Measurements from ENCODE around the gene ADA. TPM values are rescaled to one million over a fixed set of nuclear protein-coding genes. Genes with fewer than 3 reads are reported as not detected.

The ADA gene
- total and polyA plus RNA-seq, 9 of the 15 experiments (the other 6 are each of a cell fraction or from before 2014, with no cell fraction given), result 2.4 to 26.1 (median 5.3) TPM

- TF ChIP-seq ZNF253 (CRISPR knock-in tag; conservative IDR thresholded peaks at IDR 0.05), result no peak
- TF ChIP-seq ZNF311 (CRISPR knock-in tag; IDR thresholded peaks at IDR 0.05), result no peak
- TF ChIP-seq ZKSCAN3 (CRISPR knock-in tag; IDR thresholded peaks at IDR 0.05), result no peak
- TF ChIP-seq ZNF224 (CRISPR knock-in tag; IDR thresholded peaks at IDR 0.05), result no peak
- TF ChIP-seq, protein P1, sequence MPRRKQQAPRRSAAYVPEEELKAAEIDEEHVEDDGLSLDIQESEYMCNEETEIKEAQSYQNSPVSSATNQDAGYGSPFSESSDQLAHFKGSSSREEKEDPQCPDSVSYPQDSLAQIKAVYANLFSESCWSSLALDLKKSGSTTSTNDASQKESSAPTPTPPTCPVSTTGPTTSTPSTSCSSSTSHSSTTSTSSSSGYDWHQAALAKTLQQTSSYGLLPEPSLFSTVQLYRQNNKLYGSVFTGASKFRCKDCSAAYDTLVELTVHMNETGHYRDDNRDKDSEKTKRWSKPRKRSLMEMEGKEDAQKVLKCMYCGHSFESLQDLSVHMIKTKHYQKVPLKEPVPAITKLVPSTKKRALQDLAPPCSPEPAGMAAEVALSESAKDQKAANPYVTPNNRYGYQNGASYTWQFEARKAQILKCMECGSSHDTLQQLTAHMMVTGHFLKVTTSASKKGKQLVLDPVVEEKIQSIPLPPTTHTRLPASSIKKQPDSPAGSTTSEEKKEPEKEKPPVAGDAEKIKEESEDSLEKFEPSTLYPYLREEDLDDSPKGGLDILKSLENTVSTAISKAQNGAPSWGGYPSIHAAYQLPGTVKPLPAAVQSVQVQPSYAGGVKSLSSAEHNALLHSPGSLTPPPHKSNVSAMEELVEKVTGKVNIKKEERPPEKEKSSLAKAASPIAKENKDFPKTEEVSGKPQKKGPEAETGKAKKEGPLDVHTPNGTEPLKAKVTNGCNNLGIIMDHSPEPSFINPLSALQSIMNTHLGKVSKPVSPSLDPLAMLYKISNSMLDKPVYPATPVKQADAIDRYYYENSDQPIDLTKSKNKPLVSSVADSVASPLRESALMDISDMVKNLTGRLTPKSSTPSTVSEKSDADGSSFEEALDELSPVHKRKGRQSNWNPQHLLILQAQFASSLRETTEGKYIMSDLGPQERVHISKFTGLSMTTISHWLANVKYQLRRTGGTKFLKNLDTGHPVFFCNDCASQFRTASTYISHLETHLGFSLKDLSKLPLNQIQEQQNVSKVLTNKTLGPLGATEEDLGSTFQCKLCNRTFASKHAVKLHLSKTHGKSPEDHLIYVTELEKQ (CRISPR knock-in tag; IDR thresholded peaks at IDR 0.05), result no peak
- no peak for TF ChIP-seq ESRRB (CRISPR knock-in tag; IDR thresholded peaks at IDR 0.05; ENCODE audit: borderline replicate concordance)
- TF ChIP-seq HMG20A (CRISPR knock-in tag; conservative IDR thresholded peaks at IDR 0.05), result no peak
- TF ChIP-seq TFAM (CRISPR knock-in tag; conservative IDR thresholded peaks at IDR 0.05), result no peak
- TF ChIP-seq MBD1 (CRISPR knock-in tag; IDR thresholded peaks at IDR 0.05), result no peak
Observed at GRCh38 chr20:44700306-44700705, 48.8 kb upstream of the ADA start (continued).
